K562 (cell line): ENCODE results near the gene STK16. TPM values are rescaled to one million over a fixed set of nuclear protein-coding genes. Genes with fewer than 3 reads are reported as not detected.

Source experiments
- ASH1L ChIP-seq: fragments of 450-650 bp; IDR thresholded peaks from 2 replicates; pipeline ENCODE4 v1.6.1; 2018; ENCODE audit warnings: borderline replicate concordance, mild to moderate bottlenecking, low read depth; ENCODE audit not compliant: partially characterized antibody
- BRF2 ChIP-seq: IDR thresholded peaks from 3 replicates; pipeline ENCODE4 v1.6.1; 2011; ENCODE audit warnings: borderline replicate concordance, mild to moderate bottlenecking; ENCODE audit not compliant: insufficient read length, insufficient read depth
- CUX1 ChIP-seq: fragments of 200-800 bp; sonication (Bioruptor generic); IDR thresholded peaks from 2 replicates; pipeline ENCODE4 v1.6.1; 2016; ENCODE audit warnings: missing genetic modification characterization, missing compliant biosample characterization
- DIDO1 ChIP-seq: fragments of 450-650 bp; IDR thresholded peaks from 2 replicates; pipeline ENCODE4 v1.6.1; 2016; ENCODE audit warnings: low read depth, missing biosample characterization, missing genetic modification characterization
- HNRNPH1 ChIP-seq: fragments of 200-400 bp; formaldehyde crosslinking; optimal IDR thresholded peaks from 2 replicates; pipeline ENCODE3; 2017; ENCODE audit warnings: low read depth, mild to moderate bottlenecking, low read length, moderate library complexity
- NCOA1 ChIP-seq: fragments of 450-650 bp; IDR thresholded peaks from 2 replicates; pipeline ENCODE4 v1.6.1; 2016; ENCODE audit warnings: low read depth
- PPARD ChIP-seq: fragments of 250-450 bp; sonication (Bioruptor Pico); IDR thresholded peaks from 2 replicates; pipeline ENCODE4 v1.8.0; 2022; ENCODE audit warnings: inconsistent platforms, mild to moderate bottlenecking, moderate library complexity
- PTRF ChIP-seq: fragments of 450-650 bp; IDR thresholded peaks from 2 replicates; pipeline ENCODE4 v1.6.1; 2016; ENCODE audit warnings: mild to moderate bottlenecking, missing genetic modification characterization, missing compliant biosample characterization
- SMC3 ChIP-seq: conservative IDR thresholded peaks from 2 replicates; pipeline ENCODE4 v1.6.1; 2011; ENCODE audit warnings: low read depth, low read length, improper control_type of control experiment; ENCODE audit not compliant: insufficient read depth
- STAG1 ChIP-seq: sonication (generic); formaldehyde crosslinking; IDR thresholded peaks from 2 replicates; pipeline ENCODE4 v1.5.0; 2020; ENCODE audit warnings: missing genetic modification reagents, borderline replicate concordance
- TCF3 ChIP-seq: sonication (generic); formaldehyde crosslinking; IDR thresholded peaks from 2 replicates; pipeline ENCODE4 v1.4.0; 2020; ENCODE audit warnings: mild to moderate bottlenecking, missing genetic modification reagents
- WHSC1 ChIP-seq: IDR thresholded peaks from one replicate; pipeline ENCODE4 v1.6.1; 2012; ENCODE audit warnings: low read length, control low read depth, inconsistent platforms
- ZBTB34 ChIP-seq: fragments of 250-450 bp; sonication (Bioruptor Pico); IDR thresholded peaks from 2 replicates; pipeline ENCODE4 v1.8.0; 2021; ENCODE audit warnings: mild to moderate bottlenecking, moderate library complexity
- ZNF143 ChIP-seq: sonication (generic); formaldehyde crosslinking; IDR thresholded peaks from 2 replicates; pipeline ENCODE4 v1.9.0; 2022; ENCODE audit warnings: mild to moderate bottlenecking, missing genetic modification reagents
- ZNF274 ChIP-seq: IDR thresholded peaks from 2 replicates; pipeline ENCODE4 v1.6.1; 2011; ENCODE audit warnings: low read depth, mild to moderate bottlenecking, low read length, moderate library complexity, borderline replicate concordance
- ZNF398 ChIP-seq: fragments of 250-450 bp; sonication (Bioruptor Pico); IDR thresholded peaks from 2 replicates; pipeline ENCODE4 v1.8.0; 2021; ENCODE audit warnings: moderate library complexity, mild to moderate bottlenecking, inconsistent platforms
- ZNF77 ChIP-seq: fragments of 250-450 bp; sonication (Bioruptor Pico); IDR thresholded peaks from 2 replicates; pipeline ENCODE4 v1.5.0; 2020
- ZNF778 ChIP-seq: fragments of 450-650 bp; formaldehyde crosslinking; IDR thresholded peaks from 2 replicates; pipeline ENCODE4 v1.4.0; 2020; ENCODE audit warnings: mild to moderate bottlenecking, moderate library complexity
- polyA plus RNA-seq, 8 experiments: library from polyadenylated mRNA; depleted of rRNA in 4 of 8; stranded (reverse) in 5 of 8; unstranded in 3 of 8; fragments of >200 nt; fragmentation: Nextera tagmentation in 2 of 8; fragmentation: Illumina TruSeq in 1 of 8; extraction: Ambion mirVana in 2 of 8; extraction: Trizol in 1 of 8; gene quantifications; 2 replicates each; pipeline versions ENCODE4 v1.2.1 to v1.2.3, GENCODE V29; 2011 to 2014; ENCODE audit warnings: inconsistent platforms in 1 of 8, missing spikeins in 1 of 8
- total RNA-seq, 7 experiments: library from RNA; depleted of rRNA in 6 of 7; stranded (reverse); fragments of >200 nt in 6 of 7; fragmentation: Illumina TruSeq in 2 of 7; extraction: Trizol in 2 of 7; gene quantifications; 2 replicates each; pipeline versions ENCODE4 v1.2.1 to v1.2.3, GENCODE V29; 2011 to 2021; ENCODE audit warnings: low replicate concordance in 1 of 7

Gene STK16
- total and polyA plus RNA-seq, 9 of the 15 experiments (the other 6 are each of a cell fraction or from before 2014, with no cell fraction given), result 5.4 to 36.2 (median 17.8) TPM

- TF ChIP-seq HNRNPH1 (no peak), ZBTB34 (CRISPR knock-in tag) (no peak), ASH1L (no peak), STAG1 (CRISPR knock-in tag) (no peak), ZNF274 (no peak), SMC3 (no peak), ZNF398 (no peak), BRF2 (no peak), PTRF (tag) (no peak), PPARD (CRISPR knock-in tag) (no peak), WHSC1 (no peak), ZNF143 (CRISPR knock-in tag) (no peak), ZNF778 (CRISPR knock-in tag) (no peak), DIDO1 (tag) (no peak), TCF3 (CRISPR knock-in tag) (no peak), NCOA1 (no peak), ZNF77 (CRISPR knock-in tag) (no peak), CUX1 (no peak)
Measured at GRCh38 chr2:219252900-219253752, 7.8 kb downstream of the STK16 start, which contains the start of gene TUBA4B (continued).
